Ishikawa (cell line): ENCODE data around the gene SLC12A6.

Source experiments
- CEBPB ChIP-seq: IDR thresholded peaks from 2 replicates; pipeline ENCODE4 v1.6.1; 2012
- CREB1 ChIP-seq: IDR thresholded peaks from 2 replicates; pipeline ENCODE4 v1.6.1; 2012; ENCODE audit warnings: low read depth
- EGR1 ChIP-seq: IDR thresholded peaks from 2 replicates; pipeline ENCODE4 v1.6.1; 2012
- EP300 ChIP-seq: IDR thresholded peaks from 2 replicates; pipeline ENCODE4 v1.6.1; 2012; ENCODE audit warnings: borderline replicate concordance
- NFIC ChIP-seq: IDR thresholded peaks from 2 replicates; pipeline ENCODE4 v1.6.1; 2012
- RAD21 ChIP-seq: IDR thresholded peaks from 2 replicates; pipeline ENCODE4 v1.6.1; 2012; ENCODE audit warnings: low read depth
- TAF1 ChIP-seq: IDR thresholded peaks from 2 replicates; pipeline ENCODE4 v1.6.1; 2012; ENCODE audit warnings: low read depth, mild to moderate bottlenecking
- TCF12 ChIP-seq: IDR thresholded peaks from 2 replicates; pipeline ENCODE4 v1.6.1; 2012; ENCODE audit warnings: low read depth
- TEAD4 ChIP-seq: IDR thresholded peaks from 2 replicates; pipeline ENCODE4 v1.6.1; 2012
- YY1 ChIP-seq: IDR thresholded peaks from 2 replicates; pipeline ENCODE4 v1.6.1; 2012; ENCODE audit warnings: low read depth
- ZBTB7A ChIP-seq: IDR thresholded peaks from 2 replicates; pipeline ENCODE4 v1.6.1; 2012; ENCODE audit warnings: low read depth
- TF ChIP-seq, protein P1 (sequence below): IDR thresholded peaks from 2 replicates; pipeline ENCODE4 v1.6.1; 2012; ENCODE audit warnings: low read depth, mild to moderate bottlenecking
- TF ChIP-seq, protein P2 (sequence below): IDR thresholded peaks from 2 replicates; pipeline ENCODE4 v1.6.1; 2012
- TF ChIP-seq, protein P3 (sequence below): IDR thresholded peaks from 2 replicates; pipeline ENCODE4 v1.6.1; 2012

DNA sequence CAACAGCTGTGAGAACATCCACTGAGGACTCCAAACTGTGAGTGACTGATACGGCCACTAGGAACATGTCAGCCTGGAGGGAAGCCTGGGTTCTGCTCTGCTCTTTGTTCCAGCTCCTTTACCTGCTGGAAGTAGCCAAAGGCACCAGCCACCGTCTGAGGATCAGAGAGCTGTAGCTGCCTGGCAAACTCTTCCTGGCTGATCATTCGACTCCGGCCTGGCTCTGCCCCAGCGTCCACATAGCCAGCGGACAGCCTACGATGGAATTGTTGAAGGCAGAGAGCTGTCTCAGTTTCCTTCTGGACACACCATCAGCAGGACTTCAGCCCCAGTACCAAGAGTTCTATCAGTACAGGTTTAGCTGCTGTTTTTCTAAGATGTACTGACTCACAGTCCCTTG, 23.7 kb upstream of the SLC12A6 start:
- TF ChIP-seq EP300 (no peak), RAD21 (no peak), NFIC (no peak), ZBTB7A (no peak), EGR1 (no peak), YY1 (no peak), CREB1 (no peak), CEBPB (no peak), TAF1 (no peak), TEAD4 (no peak), TCF12 (no peak)
- TF ChIP-seq, protein P1, sequence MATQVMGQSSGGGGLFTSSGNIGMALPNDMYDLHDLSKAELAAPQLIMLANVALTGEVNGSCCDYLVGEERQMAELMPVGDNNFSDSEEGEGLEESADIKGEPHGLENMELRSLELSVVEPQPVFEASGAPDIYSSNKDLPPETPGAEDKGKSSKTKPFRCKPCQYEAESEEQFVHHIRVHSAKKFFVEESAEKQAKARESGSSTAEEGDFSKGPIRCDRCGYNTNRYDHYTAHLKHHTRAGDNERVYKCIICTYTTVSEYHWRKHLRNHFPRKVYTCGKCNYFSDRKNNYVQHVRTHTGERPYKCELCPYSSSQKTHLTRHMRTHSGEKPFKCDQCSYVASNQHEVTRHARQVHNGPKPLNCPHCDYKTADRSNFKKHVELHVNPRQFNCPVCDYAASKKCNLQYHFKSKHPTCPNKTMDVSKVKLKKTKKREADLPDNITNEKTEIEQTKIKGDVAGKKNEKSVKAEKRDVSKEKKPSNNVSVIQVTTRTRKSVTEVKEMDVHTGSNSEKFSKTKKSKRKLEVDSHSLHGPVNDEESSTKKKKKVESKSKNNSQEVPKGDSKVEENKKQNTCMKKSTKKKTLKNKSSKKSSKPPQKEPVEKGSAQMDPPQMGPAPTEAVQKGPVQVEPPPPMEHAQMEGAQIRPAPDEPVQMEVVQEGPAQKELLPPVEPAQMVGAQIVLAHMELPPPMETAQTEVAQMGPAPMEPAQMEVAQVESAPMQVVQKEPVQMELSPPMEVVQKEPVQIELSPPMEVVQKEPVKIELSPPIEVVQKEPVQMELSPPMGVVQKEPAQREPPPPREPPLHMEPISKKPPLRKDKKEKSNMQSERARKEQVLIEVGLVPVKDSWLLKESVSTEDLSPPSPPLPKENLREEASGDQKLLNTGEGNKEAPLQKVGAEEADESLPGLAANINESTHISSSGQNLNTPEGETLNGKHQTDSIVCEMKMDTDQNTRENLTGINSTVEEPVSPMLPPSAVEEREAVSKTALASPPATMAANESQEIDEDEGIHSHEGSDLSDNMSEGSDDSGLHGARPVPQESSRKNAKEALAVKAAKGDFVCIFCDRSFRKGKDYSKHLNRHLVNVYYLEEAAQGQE: no peak
- TF ChIP-seq, protein P2, sequence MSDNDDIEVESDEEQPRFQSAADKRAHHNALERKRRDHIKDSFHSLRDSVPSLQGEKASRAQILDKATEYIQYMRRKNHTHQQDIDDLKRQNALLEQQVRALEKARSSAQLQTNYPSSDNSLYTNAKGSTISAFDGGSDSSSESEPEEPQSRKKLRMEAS: no peak
- TF ChIP-seq, protein P3, sequence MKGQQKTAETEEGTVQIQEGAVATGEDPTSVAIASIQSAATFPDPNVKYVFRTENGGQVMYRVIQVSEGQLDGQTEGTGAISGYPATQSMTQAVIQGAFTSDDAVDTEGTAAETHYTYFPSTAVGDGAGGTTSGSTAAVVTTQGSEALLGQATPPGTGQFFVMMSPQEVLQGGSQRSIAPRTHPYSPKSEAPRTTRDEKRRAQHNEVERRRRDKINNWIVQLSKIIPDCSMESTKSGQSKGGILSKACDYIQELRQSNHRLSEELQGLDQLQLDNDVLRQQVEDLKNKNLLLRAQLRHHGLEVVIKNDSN: no peak
